HS-27A (cell line): ENCODE results near the gene HM13.
"Not testable (repeated sequence)": the region's sequence is repeated elsewhere in the genome, so short reads cannot be mapped to it uniquely, and the experiment has no call there.

ENCODE experiments used
- DNase-seq: peaks from one replicate; pipeline ENCODE4 v3.0.0-alpha.2; 2012; ENCODE audit warnings: low read depth, missing footprints

The HM13 gene

DNA sequence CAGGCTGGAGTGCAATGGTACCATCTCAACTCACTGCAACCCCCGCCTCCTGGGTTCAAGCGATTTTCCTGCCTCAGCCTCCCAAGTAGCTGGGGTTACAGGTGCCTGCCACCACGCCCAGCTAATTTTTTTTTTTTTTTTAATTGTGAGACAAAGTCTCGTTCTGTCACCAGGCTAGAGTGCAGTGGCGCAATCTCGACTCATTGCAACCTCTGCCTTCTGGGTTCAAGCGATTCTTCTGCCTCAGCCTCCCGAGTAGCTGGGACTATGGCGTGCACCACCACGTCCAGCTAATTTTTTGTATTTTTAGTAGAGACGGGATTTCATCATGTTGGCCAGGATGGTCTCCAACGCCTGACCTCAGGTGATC is 98.0 kb downstream of the HM13 start:
- DNase-seq, result not testable (repeated sequence)

DNA sequence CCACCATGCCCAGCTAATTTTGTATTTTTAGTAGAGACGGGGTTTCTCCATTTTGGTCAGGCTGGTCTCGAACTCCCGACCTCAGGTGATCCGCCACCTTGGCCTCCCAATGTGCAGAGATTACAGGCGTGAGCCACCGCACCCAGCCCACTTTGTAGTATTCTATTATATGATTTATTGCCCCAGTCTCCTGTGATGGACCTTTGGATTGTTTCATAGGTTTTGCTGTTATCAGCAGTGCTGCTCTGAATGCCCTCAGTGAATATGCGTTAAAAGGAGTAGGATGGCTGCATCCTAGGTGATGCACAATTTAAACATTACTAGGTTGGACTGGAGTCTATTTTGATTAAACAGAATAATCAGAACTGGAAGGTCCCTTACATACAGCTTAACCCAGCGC is 101.2 kb downstream of the HM13 start:
- no peak for DNase-seq

DNA sequence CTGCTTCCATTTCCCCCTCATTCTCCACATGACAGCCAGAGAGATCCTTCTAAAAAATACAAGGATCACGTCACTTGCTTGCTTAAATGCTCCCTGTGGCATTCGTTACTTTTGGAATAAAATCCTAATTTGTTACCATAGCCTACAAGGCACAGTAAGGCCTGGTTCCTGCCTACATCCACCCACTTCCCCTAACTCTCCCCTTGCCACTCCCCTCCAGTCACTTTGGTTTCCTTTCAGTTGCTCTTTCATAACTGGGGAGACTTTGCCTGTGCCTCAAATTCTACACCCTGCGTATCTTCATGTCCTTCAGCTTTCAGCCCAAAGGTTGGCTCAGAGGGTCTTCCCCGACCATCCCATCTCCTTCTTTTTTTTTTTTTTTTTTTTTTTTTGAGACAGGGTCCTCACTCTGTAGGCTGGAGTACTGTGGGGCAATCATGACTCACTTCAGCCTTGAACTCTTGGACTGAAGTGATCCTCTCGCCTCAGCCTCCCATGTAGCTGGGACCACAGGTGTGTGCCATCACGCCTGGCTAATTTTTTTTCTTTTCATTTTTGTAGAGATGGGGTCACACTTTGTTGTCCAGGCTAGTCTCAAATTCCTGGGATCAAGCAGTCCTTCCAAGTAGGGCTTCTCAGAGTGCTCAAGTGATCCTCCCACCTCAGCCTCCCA is 103.3 kb downstream of the HM13 start:
- DNase-seq, result no peak
